ENCODE results near the gene TCTN1.
"Not testable (repeated sequence)": the region's sequence is repeated elsewhere in the genome, so short reads cannot be mapped to it uniquely, and the experiment has no call there.

- not testable (repeated sequence) for TF ChIP-seq ARNT (IDR thresholded peaks at IDR 0.05); FIP1L1 (IDR thresholded peaks at IDR 0.05; ENCODE audit: low read depth, low read length, poor library complexity, severe bottlenecking)
Observed at GRCh38 chr12:110587102-110587501, 26.8 kb upstream of the TCTN1 start.
